NCI-H345 (cell line): Measurements from ENCODE around the gene ENTPD6.

Source experiments
- DNase-seq: peaks from one replicate; lab custom pipeline; 2025; lab: John Stamatoyannopoulos, UW

ENTPD6 gene

DNA sequence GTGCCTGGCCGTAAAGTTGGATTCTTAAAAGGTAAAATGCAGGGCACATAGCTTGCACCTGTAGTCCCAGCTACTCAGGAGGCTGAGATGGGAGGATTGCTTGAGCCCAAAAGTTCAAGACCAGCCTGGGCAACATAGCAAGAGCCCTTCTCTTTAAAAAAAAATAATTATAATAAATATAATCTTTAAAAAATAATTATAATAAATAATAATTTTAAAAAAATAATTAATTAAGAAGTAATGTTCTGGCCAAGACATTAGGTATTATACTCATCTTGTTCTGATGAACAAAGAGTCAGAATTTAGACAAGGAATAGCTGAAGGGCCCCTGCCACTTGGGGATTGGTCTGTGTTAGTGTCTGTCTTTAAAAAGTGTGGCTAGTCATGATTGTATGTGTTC is 13.9 kb downstream of the ENTPD6 start:
- no peak for DNase-seq

DNA sequence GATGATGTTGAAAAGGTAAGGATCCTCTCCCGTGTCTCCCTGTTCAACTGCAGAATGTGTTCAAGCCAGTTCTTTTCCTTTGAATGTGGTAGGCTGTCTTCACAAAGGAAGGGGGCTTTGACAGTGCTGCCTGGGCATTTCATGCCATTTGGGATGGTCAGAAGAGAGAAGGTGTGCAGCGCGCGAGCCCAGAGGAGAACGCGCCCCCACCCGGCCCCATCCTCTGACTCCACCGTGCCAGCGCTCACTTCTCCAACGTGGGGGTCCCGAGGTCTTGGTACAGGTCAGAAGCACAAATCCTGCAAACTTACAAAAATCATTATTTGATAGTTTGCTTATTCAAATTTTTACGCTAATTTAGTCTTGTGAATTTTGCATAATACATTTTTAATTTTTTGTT is 14.4 kb downstream of the ENTPD6 start:
- DNase-seq = no peak

- DNase-seq = no peak
Measured at GRCh38 chr20:25211273-25211672, 15.8 kb downstream of the ENTPD6 start.

GRCh38 chr20:25212242-25212641 is 16.7 kb downstream of the ENTPD6 start:
- DNase-seq = no peak

DNA sequence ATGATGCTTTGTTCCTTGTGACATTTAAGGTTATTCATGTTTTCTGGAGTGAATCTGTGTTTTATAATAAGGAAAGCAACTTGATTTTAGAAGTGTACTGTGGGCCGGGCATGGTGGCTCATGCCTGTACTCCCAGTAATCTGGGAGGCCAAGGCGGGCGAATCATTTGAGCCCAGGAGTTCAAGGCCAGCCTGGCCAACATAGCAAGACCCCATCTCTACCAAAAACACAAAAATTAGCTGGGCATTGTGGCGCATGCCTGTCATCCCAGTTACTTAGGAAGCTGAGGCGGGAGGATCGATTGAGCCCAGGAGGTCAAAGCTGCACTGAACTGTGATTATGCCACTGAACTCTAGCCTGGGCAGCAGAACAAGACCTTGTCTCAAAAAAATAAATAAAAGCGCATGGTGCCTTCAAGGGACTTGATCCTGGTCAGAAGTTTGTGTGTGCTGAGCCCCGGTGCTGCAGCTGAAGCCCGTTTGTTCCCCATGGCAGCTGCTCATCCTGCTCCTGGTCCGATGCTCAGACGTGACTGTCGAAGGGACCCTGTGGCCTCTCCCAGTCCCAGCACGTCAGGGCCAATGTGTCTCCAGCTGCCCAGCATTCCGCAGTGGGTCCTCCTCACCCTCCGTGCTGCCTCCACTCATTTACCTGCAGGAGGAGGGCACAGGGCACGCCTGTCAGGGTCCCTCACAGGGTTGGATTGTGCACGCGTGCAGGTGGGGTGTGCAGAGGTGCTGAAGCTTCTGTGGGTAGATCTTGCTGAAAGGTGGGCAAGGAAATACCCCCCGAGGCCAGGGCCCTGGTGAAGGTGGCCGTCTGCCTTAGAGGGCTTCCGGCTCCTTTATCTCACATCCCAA is 18.3 kb downstream of the ENTPD6 start:
- no peak for DNase-seq

DNA sequence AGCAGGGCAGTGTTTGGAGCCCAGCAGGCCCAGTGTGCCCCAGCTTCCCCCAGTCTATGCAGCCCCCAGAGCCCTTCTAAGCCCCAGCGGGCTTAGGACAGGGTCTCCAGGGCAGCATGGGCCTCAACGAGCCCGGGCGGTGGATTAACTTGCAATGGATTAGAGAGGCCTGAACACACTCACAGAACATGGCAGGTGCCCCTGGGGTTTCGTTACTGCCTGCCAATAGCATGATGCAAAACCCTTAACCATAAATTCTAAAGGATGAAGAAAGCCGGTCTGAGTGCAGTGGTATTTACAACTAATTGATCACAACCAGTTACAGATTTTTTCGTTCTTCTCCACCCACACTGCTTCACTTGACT is 18.9 kb downstream of the ENTPD6 start:
- DNase-seq = no peak

- no peak for DNase-seq
Measured at GRCh38 chr20:25214819-25215218, 19.3 kb downstream of the ENTPD6 start.

- no peak for DNase-seq
Measured at GRCh38 chr20:25215521-25215920, 20.0 kb downstream of the ENTPD6 start.

GRCh38 chr20:25216199-25216945 is 20.9 kb downstream of the ENTPD6 start:
- DNase-seq = no peak

GRCh38 chr20:25217161-25218108 is 21.9 kb downstream of the ENTPD6 start:
- no peak for DNase-seq

- no peak for DNase-seq
Measured at GRCh38 chr20:25218109-25218486, 22.6 kb downstream of the ENTPD6 start.

DNA sequence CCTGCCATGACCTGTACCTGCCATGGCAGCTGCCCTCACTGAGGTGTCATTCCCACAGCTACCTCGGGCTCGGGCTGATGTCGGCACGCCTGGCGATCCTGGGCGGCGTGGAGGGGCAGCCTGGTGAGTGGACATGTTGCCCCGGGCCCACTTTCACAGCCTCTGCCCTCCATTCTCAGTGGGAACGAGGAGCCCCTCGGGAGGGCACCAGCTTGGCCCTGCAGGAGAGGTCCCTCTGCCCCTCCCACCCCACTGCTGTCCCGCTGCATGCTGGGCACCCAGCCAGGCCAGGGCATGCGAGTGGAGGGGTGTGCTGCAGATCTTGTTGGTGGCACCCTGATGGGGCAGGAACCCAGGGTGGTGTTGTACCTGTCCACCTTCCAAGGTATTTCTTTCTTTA is 23.0 kb downstream of the ENTPD6 start:
- no peak for DNase-seq

DNA sequence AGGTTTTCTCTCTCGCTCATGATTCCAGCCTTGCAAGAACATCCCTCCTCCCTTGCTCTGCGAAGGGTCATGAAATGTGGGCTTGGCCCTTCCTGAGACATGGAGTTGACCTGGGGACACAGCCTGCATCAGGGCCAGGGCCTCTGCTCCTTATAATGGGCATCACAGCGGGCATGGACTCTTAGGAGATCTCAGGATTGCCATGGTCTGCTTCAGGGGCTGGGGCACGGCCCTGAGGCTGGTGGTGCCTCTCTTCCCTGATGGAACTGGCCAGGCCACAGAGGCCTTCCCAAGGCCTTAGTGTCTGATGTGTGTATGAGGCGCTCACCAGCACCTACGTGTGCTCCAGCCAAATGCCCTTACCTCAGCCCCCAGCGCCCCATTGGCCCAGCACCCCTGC is 23.9 kb downstream of the ENTPD6 start:
- DNase-seq = no peak

DNA sequence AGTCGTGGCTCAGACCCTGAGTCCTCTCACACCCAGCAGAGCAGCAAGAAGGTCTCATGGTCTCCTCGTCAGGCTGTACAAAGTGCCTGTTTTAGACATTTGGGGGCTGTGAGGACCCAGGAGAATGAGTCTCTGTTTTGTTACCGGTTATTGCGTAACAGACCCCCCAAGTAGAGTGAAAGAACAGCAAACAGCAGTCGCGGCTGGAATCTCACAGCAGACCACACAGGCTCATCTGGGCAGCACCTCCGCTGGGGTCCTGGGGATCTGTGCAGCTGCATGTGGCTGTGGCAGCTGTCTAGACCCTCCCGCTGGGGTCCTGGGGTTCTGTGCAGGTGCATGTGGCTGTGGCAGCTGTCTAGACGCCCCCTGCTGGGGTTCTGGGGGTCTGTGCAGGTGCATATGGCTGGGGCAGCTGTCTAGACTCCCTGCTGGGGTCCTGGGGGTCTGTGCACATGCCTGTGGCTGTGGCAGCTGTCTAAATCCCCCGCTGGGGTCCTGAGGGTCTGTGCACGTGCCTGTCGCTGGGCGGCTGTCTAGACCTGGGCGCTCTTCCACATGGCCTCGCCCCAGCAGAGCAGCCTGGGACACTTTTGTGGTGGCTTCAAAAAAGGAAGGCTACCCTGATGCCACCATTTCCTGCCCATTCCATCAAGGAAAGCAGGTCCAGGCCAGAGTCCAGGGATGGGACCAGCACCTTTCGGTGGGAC is 24.7 kb downstream of the ENTPD6 start:
- DNase-seq = peak; percentile 68

GRCh38 chr20:25220810-25221591 is 25.5 kb downstream of the ENTPD6 start:
- DNase-seq = peak; percentile 86

GRCh38 chr20:25221592-25222460 is 26.3 kb downstream of the ENTPD6 start:
- no peak for DNase-seq

- DNase-seq = no peak
Measured at GRCh38 chr20:25222461-25223178, 27.1 kb downstream of the ENTPD6 start.

GRCh38 chr20:25223179-25223661 is 27.7 kb downstream of the ENTPD6 start:
- no peak for DNase-seq
